Measurements from ENCODE around the gene PCSK2. TPM values are rescaled to one million over a fixed set of nuclear protein-coding genes. Genes with fewer than 3 reads are reported as not detected.
A peak's percentile ranks its signal among the peaks of the same experiment; 100 is the strongest.

The PCSK2 gene
- under 1 TPM; 0.08 to 0.09 TPM for total RNA-seq
- under 1 TPM in 1 of 2 donors, not detected in 1; 0.14 TPM for polyA plus RNA-seq

- Histone ChIP-seq H3K4me1 (ENCODE audit: control insufficient read depth in 4 of 4, insufficient read depth in 4 of 4, low read length in 3 of 4) (peaks cover 0 to 15% (median 2%) of the 10 kb centered on the region in 4 donors), H3K27ac (ENCODE audit: low read depth in 1 of 2, low read length in 2 of 2) (no peak within 1 kb of the TSS), H3K27me3 (ENCODE audit: control insufficient read depth in 4 of 4, insufficient read depth in 4 of 4, low read length in 3 of 4) (peaks cover 2 to 18% (median 3%) of the 10 kb centered on the region in 4 donors), H3K36me3 (ENCODE audit: control insufficient read depth in 4 of 4, insufficient read depth in 3 of 4, low read depth in 1 of 4, low read length in 3 of 4) (no peaks in the 10 kb centered on the region), H3K9me3 (ENCODE audit: control insufficient read depth in 4 of 4, low read length in 3 of 4) (no peaks in the 10 kb centered on the region), H3K4me3 (ENCODE audit: low read depth in 1 of 3, low read length in 3 of 3) (peak within 1 kb of the TSS in 1 of 3 donors; percentile 27), H3K9ac (ENCODE audit: low read depth in 1 of 2, low read length in 2 of 2) (no peak within 1 kb of the TSS)
- TF ChIP-seq, protein P1, sequence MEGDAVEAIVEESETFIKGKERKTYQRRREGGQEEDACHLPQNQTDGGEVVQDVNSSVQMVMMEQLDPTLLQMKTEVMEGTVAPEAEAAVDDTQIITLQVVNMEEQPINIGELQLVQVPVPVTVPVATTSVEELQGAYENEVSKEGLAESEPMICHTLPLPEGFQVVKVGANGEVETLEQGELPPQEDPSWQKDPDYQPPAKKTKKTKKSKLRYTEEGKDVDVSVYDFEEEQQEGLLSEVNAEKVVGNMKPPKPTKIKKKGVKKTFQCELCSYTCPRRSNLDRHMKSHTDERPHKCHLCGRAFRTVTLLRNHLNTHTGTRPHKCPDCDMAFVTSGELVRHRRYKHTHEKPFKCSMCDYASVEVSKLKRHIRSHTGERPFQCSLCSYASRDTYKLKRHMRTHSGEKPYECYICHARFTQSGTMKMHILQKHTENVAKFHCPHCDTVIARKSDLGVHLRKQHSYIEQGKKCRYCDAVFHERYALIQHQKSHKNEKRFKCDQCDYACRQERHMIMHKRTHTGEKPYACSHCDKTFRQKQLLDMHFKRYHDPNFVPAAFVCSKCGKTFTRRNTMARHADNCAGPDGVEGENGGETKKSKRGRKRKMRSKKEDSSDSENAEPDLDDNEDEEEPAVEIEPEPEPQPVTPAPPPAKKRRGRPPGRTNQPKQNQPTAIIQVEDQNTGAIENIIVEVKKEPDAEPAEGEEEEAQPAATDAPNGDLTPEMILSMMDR (IDR thresholded peaks at IDR 0.05; ENCODE audit: low read depth, low read length, missing input control) = no peak
- TF ChIP-seq, protein P2, sequence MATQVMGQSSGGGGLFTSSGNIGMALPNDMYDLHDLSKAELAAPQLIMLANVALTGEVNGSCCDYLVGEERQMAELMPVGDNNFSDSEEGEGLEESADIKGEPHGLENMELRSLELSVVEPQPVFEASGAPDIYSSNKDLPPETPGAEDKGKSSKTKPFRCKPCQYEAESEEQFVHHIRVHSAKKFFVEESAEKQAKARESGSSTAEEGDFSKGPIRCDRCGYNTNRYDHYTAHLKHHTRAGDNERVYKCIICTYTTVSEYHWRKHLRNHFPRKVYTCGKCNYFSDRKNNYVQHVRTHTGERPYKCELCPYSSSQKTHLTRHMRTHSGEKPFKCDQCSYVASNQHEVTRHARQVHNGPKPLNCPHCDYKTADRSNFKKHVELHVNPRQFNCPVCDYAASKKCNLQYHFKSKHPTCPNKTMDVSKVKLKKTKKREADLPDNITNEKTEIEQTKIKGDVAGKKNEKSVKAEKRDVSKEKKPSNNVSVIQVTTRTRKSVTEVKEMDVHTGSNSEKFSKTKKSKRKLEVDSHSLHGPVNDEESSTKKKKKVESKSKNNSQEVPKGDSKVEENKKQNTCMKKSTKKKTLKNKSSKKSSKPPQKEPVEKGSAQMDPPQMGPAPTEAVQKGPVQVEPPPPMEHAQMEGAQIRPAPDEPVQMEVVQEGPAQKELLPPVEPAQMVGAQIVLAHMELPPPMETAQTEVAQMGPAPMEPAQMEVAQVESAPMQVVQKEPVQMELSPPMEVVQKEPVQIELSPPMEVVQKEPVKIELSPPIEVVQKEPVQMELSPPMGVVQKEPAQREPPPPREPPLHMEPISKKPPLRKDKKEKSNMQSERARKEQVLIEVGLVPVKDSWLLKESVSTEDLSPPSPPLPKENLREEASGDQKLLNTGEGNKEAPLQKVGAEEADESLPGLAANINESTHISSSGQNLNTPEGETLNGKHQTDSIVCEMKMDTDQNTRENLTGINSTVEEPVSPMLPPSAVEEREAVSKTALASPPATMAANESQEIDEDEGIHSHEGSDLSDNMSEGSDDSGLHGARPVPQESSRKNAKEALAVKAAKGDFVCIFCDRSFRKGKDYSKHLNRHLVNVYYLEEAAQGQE (IDR thresholded peaks at IDR 0.05) = peak; percentile 87
- no peak for DNase-seq (ENCODE audit: low spot score)
- 2% methylated on average over 53 of the region's 53 CpGs for WGBS
Observed at GRCh38 chr20:17226410-17227218, at the start of gene PCSK2. Gene PCSK2 (plus strand): TSS chr20:17227040. CDS start chr20:17227306, 266 bp downstream.

DNA sequence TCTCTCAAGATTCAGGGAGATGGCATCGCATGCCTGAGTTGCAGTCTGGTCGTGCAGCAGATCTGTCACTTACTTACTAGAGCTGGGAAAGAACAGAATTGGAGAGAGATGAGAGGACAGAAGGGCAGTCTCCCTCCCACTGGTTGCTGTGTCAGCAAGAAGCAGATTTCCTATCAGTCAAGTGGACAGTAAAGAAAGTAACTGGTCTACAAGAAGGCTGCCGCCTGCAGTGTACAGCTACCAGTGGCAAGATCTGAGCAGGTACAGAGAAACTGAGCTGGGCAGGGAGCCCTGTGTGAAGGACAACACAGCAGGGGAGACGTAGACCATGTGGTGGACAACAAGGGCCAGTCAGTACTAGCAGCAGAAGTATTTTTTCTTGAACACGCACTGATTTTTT, 49.5 kb upstream of the PCSK2 start:
- H3K9ac ChIP-seq (ENCODE audit: low read depth in 1 of 2, low read length in 2 of 2) = no peak overlapping the region
- no peaks in the 10 kb centered on the region for H3K27me3 ChIP-seq (ENCODE audit: control insufficient read depth in 4 of 4, insufficient read depth in 4 of 4, low read length in 3 of 4)
- peaks cover 0 to 10% (median under 1%) of the 10 kb centered on the region in 4 donors for H3K9me3 ChIP-seq (ENCODE audit: control insufficient read depth in 4 of 4, low read length in 3 of 4)
- no peak for TF ChIP-seq RXRA (IDR thresholded peaks at IDR 0.05)
- TF ChIP-seq, protein P3, sequence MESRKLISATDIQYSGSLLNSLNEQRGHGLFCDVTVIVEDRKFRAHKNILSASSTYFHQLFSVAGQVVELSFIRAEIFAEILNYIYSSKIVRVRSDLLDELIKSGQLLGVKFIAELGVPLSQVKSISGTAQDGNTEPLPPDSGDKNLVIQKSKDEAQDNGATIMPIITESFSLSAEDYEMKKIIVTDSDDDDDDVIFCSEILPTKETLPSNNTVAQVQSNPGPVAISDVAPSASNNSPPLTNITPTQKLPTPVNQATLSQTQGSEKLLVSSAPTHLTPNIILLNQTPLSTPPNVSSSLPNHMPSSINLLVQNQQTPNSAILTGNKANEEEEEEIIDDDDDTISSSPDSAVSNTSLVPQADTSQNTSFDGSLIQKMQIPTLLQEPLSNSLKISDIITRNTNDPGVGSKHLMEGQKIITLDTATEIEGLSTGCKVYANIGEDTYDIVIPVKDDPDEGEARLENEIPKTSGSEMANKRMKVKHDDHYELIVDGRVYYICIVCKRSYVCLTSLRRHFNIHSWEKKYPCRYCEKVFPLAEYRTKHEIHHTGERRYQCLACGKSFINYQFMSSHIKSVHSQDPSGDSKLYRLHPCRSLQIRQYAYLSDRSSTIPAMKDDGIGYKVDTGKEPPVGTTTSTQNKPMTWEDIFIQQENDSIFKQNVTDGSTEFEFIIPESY (IDR thresholded peaks at IDR 0.05) = no peak
- no peak for TF ChIP-seq EGR1 (IDR thresholded peaks at IDR 0.05; ENCODE audit: low read depth in 2 of 2)
- TF ChIP-seq, protein P2 (IDR thresholded peaks at IDR 0.05) = no peak
- no peak for TF ChIP-seq FOXA1 (IDR thresholded peaks at IDR 0.05)
- TF ChIP-seq, protein P4, sequence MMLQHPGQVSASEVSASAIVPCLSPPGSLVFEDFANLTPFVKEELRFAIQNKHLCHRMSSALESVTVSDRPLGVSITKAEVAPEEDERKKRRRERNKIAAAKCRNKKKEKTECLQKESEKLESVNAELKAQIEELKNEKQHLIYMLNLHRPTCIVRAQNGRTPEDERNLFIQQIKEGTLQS (IDR thresholded peaks at IDR 0.05) = no peak
- no peak for TF ChIP-seq YY1 (IDR thresholded peaks at IDR 0.05)
- TF ChIP-seq HNF4A (conservative IDR thresholded peaks at IDR 0.05) = no peak
- TF ChIP-seq FOXA2 (IDR thresholded peaks at IDR 0.05) = no peak
- TF ChIP-seq NR2F2 (IDR thresholded peaks at IDR 0.05) = no peak
- TF ChIP-seq GABPA (IDR thresholded peaks at IDR 0.05 in 1 of 2, conservative IDR thresholded peaks at IDR 0.05 in 1 of 2) = no peak
- TF ChIP-seq RAD21 (IDR thresholded peaks at IDR 0.05) = no peak
- no peak for TF ChIP-seq HNF4G (IDR thresholded peaks at IDR 0.05)
- H3K36me3 ChIP-seq (ENCODE audit: control insufficient read depth in 4 of 4, insufficient read depth in 3 of 4, low read depth in 1 of 4, low read length in 3 of 4) = no peaks in the 10 kb centered on the region
- no peak for DNase-seq (ENCODE audit: low spot score)
- no peak overlapping the region for H3K27ac ChIP-seq (ENCODE audit: low read depth in 1 of 2, low read length in 2 of 2)
- WGBS = 60% methylated on average over 5 of the region's 5 CpGs
- H3K4me3 ChIP-seq (ENCODE audit: low read depth in 1 of 3, low read length in 3 of 3) = no peak overlapping the region
- no peaks in the 10 kb centered on the region for H3K4me1 ChIP-seq (ENCODE audit: control insufficient read depth in 4 of 4, insufficient read depth in 4 of 4, low read length in 3 of 4)

Measured in liver (tissue), 9 donors.